Measurements from ENCODE around the gene BTBD9.
"Not testable (repeated sequence)": the region's sequence is repeated elsewhere in the genome, so short reads cannot be mapped to it uniquely, and the experiment has no call there.

Gene BTBD9

DNA sequence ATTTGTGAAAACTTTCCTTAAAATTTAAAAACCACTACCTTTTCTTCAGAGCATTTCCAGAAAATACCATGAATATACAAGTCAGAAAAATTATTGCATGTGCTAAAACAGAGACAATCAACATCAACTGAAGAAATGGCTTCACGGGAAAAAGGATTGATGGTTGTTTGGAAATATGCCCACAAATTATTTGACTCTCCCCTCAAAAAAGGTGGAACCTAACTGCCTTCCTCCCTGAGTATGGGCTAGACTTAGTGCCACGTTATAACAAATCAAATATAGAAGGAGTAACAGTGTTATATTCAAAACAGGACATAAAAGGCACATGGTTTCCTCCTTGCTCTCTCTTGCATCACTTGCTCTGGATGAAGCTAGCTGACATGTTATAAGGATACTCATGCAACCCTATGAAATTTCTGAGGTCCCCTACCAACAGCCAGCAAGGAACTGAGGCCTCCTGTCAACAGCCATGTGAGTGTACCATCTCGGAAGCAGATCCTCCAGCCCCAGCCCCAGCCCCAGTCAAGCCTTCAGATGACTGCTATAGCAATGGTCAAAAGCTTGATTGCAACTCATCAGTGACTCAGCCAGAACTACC, 8.4 kb downstream of the BTBD9 start:
- Histone ChIP-seq H3K9me3 (ENCODE audit: control insufficient read depth, low read length) (no peaks in the 10 kb centered on the region), H3K36me3 (ENCODE audit: control insufficient read depth, insufficient read depth, low read length) (no peaks in the 10 kb centered on the region), H3K4me1 (ENCODE audit: control insufficient read depth, insufficient read depth, low read length, poor library complexity, severe bottlenecking) (no peaks in the 10 kb centered on the region), H3K4me3 (ENCODE audit: extremely low read depth, insufficient read depth, low read length, poor library complexity, severe bottlenecking) (no peak overlapping the region), H3K27ac (ENCODE audit: low read depth, low read length, severe bottlenecking) (no peak overlapping the region)
- 80 to 100% methylated on average over 1 of the region's 3 CpGs for WGBS, 2 experiments (ENCODE audit: insufficient coverage in 2 of 2)

DNA sequence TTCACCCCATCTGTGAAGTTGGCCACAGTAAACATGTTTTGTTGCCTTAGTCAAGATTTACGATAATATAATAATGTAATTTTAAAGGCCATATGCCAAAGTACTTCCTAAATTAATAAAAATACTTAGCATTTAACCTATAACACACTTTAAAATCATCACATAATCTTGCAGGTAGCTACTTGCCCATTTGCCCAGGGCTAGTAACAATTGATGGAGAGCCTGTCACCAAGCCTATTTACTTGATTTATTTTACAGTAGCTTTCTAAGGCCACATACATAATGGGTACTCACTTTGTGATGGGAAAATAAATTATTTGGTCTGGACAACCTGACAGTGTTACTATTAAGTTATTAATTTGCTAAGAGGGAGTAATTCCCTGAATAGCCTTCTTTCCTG, 14.5 kb downstream of the BTBD9 start:
- Histone ChIP-seq H3K4me3 (ENCODE audit: extremely low read depth, insufficient read depth, low read length, poor library complexity, severe bottlenecking) (no peak overlapping the region), H3K36me3 (ENCODE audit: control insufficient read depth, insufficient read depth, low read length) (no peaks in the 10 kb centered on the region)
- WGBS, 2 experiments (ENCODE audit: insufficient coverage in 2 of 2), result no CpG with 5 or more reads among the region's 1 CpG

DNA sequence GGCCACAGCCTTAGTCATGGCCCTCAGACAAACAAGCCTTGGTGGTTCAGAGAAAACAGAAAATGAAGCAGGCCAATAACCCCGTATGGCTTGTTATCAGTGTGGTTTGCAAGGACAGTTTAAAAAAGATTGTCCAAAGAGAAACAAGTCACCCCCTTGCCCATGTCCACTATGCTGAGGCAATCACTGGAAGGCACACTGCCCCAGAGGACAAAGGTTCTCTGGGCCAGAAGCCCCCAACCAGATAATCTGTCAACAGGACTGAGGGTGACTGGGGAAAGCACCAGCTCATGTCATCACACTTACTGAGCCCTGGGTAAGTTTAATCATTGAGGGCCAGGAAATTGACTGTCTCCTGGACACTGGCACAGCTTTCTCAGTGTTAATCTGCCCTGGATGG, 20.4 kb downstream of the BTBD9 start:
- not testable (repeated sequence) for H3K36me3 ChIP-seq (ENCODE audit: control insufficient read depth, insufficient read depth, low read length); H3K4me3 ChIP-seq (ENCODE audit: extremely low read depth, insufficient read depth, low read length, poor library complexity, severe bottlenecking); H3K9me3 ChIP-seq (ENCODE audit: control insufficient read depth, low read length); H3K27ac ChIP-seq (ENCODE audit: low read depth, low read length, severe bottlenecking); H3K4me1 ChIP-seq (ENCODE audit: control insufficient read depth, insufficient read depth, low read length, poor library complexity, severe bottlenecking)
- WGBS, 2 experiments (ENCODE audit: insufficient coverage in 2 of 2), result 75 to 100% methylated on average over 1 of the region's 1 CpG

More for the DNA sequence above, 14.5 kb downstream of the BTBD9 start:
- Histone ChIP-seq H3K27ac (ENCODE audit: low read depth, low read length, severe bottlenecking) (no peak overlapping the region), H3K4me1 (ENCODE audit: control insufficient read depth, insufficient read depth, low read length, poor library complexity, severe bottlenecking) (no peaks in the 10 kb centered on the region), H3K9me3 (ENCODE audit: control insufficient read depth, low read length) (no peaks in the 10 kb centered on the region)

DNA sequence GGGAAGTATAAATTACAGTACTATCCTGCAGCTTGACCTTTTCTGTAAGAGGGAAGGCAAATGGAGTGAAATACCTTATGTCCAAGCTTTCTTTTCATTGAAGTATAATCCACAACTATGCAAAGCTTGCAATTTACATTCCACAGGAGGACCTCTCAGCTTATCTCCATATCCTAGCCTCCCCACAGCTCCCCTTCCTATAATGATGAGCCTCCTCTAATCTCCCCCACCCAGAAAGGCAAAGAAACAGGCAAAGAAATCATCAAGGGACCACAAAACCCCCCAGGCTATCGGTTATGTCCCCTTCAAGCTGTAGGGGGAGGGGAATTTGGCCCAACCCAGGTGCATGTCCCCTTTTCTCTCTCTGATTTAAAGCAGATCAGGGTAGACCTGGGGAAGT, 21.4 kb downstream of the BTBD9 start:
- H3K4me1 ChIP-seq (ENCODE audit: control insufficient read depth, insufficient read depth, low read length, poor library complexity, severe bottlenecking); H3K36me3 ChIP-seq (ENCODE audit: control insufficient read depth, insufficient read depth, low read length); H3K4me3 ChIP-seq (ENCODE audit: extremely low read depth, insufficient read depth, low read length, poor library complexity, severe bottlenecking); H3K27ac ChIP-seq (ENCODE audit: low read depth, low read length, severe bottlenecking); H3K9me3 ChIP-seq (ENCODE audit: control insufficient read depth, low read length): not testable (repeated sequence)
- no CpG with 5 or more reads among the region's 1 CpG for WGBS, 2 experiments (ENCODE audit: insufficient coverage in 2 of 2)

DNA sequence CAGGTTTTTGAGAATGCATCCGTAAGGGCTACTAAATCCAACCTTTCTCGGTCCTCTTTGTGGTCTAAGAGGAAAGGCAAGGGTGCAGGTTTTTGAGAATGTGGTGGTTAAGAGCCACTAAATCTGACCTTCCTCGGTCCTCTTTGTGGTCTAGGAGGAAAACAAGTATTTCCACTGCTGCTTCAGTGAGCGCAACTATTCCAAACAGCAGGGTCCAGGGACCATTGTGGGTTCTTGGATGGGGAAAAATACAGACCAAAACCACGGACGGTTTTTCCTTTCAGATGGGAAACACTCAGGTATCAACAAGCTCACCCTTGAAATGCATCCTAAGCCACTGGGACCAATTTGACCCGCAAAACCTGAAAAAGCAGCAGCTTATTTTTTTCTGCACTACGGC, 21.9 kb downstream of the BTBD9 start:
- WGBS, 2 experiments (ENCODE audit: insufficient coverage in 2 of 2), result 88 to 94% methylated on average over 5 to 8 of the region's 8 CpGs
- Histone ChIP-seq H3K27ac (ENCODE audit: low read depth, low read length, severe bottlenecking) (no peak overlapping the region), H3K36me3 (ENCODE audit: control insufficient read depth, insufficient read depth, low read length) (no peaks in the 10 kb centered on the region), H3K4me1 (ENCODE audit: control insufficient read depth, insufficient read depth, low read length, poor library complexity, severe bottlenecking) (peaks cover 2% of the 10 kb centered on the region), H3K9me3 (ENCODE audit: control insufficient read depth, low read length) (no peaks in the 10 kb centered on the region), H3K4me3 (ENCODE audit: extremely low read depth, insufficient read depth, low read length, poor library complexity, severe bottlenecking) (no peak overlapping the region)

DNA sequence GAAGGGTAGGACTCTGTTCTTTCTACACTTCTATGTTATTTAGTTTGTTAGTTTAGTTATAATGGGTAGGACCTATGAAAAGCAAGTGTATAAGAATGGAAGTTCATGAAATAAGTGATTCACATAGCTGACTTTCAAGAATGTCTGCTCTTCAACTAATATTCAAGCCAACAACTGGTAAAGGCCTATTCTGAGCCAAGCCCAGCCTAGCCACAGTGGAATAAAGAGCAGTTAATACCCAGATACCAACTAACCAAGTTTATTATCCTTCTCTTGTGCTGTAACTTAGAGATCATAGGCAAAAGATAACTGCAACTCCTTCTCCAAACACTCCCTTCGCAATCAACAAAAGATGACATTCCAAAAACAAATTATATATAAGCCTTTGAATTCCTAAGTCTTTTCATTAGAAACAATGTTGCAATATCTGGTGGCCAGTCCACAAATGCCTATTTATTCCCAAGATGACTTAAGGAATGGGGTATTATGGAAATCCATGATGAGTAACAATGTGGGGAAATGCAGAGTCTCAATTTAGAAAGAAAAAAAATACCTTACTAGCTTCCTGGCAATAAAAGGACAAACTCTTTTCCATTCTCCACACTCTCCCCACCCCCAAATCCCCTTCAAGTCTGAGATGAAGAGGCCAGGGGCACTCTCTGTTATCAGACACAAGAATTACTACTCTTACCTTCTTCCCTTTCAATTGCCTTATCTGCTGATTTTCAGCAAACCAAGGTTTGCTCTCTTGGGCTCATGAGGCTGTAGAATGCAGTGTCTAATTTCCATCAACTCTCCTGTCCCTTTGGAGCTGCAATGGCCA, 27.4 kb downstream of the BTBD9 start:
- Histone ChIP-seq H3K27ac (ENCODE audit: low read depth, low read length, severe bottlenecking) (no peak overlapping the region), H3K4me1 (ENCODE audit: control insufficient read depth, insufficient read depth, low read length, poor library complexity, severe bottlenecking) (no peaks in the 10 kb centered on the region), H3K4me3 (ENCODE audit: extremely low read depth, insufficient read depth, low read length, poor library complexity, severe bottlenecking) (no peak overlapping the region), H3K9me3 (ENCODE audit: control insufficient read depth, low read length) (no peaks in the 10 kb centered on the region), H3K36me3 (ENCODE audit: control insufficient read depth, insufficient read depth, low read length) (no peaks in the 10 kb centered on the region)
- WGBS, 2 experiments (ENCODE audit: insufficient coverage in 2 of 2), result no CpG with 5 or more reads among the region's 1 CpG

DNA sequence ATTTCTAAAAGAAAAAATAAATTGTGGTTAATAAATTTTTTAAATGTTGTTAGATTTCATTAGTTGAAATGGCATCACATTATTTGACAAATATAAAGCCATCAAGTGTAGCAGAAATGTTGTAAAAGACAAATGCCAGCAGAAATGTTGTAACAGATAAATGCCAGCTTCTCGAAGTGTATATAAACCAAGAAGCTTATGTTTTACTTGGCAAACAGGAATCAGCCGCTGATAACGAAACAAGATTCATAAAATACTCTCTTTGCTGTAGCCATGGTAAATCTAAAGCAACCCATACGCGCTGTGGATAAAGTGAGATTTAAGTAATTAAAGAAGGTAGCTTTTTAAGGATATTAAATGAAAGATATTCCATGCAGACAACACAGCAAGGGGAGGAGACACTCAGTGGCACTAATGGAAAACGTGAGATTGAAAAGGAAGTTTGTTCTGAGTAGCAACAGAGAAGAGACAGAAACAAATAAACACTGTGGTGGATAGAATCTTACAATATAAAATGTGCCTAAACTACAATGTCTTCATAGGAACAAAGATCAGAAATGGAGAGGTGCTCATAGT, 29.6 kb downstream of the BTBD9 start:
- no peaks in the 10 kb centered on the region for H3K9me3 ChIP-seq (ENCODE audit: control insufficient read depth, low read length)
- no peaks in the 10 kb centered on the region for H3K36me3 ChIP-seq (ENCODE audit: control insufficient read depth, insufficient read depth, low read length)
- WGBS, 2 experiments (ENCODE audit: insufficient coverage in 2 of 2), result 93 to 100% methylated on average over 3 of the region's 6 CpGs
- no peak overlapping the region for H3K27ac ChIP-seq (ENCODE audit: low read depth, low read length, severe bottlenecking)
- H3K4me1 ChIP-seq (ENCODE audit: control insufficient read depth, insufficient read depth, low read length, poor library complexity, severe bottlenecking), result no peaks in the 10 kb centered on the region
- H3K4me3 ChIP-seq (ENCODE audit: extremely low read depth, insufficient read depth, low read length, poor library complexity, severe bottlenecking), result no peak overlapping the region

DNA sequence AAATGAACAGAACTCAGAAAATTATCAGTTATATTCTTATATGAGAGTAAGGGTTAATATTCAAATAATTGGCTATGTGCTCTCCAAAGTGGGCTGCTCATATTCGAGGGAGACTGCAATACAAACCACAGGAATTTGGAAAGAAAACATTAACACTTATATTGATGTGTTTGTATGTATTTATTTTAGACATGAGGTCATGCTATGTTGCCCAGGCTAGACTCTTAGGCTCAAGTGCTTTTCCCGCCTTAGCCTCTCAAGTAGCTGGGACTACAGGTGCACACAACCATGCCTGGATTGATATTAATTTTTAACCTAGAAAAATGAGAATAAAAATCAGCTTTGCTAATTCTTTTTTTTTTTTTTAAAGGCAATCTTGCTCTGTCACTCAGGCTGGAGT, 35.0 kb downstream of the BTBD9 start:
- Histone ChIP-seq H3K4me1 (ENCODE audit: control insufficient read depth, insufficient read depth, low read length, poor library complexity, severe bottlenecking) (no peaks in the 10 kb centered on the region), H3K4me3 (ENCODE audit: extremely low read depth, insufficient read depth, low read length, poor library complexity, severe bottlenecking) (no peak overlapping the region), H3K36me3 (ENCODE audit: control insufficient read depth, insufficient read depth, low read length) (no peaks in the 10 kb centered on the region), H3K27ac (ENCODE audit: low read depth, low read length, severe bottlenecking) (no peak overlapping the region), H3K9me3 (ENCODE audit: control insufficient read depth, low read length) (no peaks in the 10 kb centered on the region)
- WGBS, 2 experiments (ENCODE audit: insufficient coverage in 2 of 2), result no CpG with 5 or more reads among the region's 2 CpGs

DNA sequence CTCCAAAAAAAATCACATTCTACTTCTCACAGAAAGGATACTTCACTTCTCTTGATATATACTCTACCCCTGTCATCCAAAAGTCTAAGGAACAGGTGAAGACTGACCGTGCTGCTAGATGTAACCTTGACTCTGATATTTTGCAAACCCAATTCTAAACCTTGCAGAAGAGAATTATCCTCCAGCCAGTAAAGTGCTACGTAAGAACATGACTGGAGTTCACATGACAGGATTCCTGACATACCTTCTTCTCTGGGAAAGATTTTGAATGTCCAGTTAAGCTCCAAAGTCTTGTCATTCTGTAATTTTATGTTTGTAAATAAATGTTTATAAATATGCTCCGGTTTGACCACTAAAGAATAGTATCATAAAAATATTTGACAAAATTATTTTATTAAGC, 35.8 kb downstream of the BTBD9 start:
- H3K4me1 ChIP-seq (ENCODE audit: control insufficient read depth, insufficient read depth, low read length, poor library complexity, severe bottlenecking), result no peaks in the 10 kb centered on the region
- 83 to 94% methylated on average over 1 to 2 of the region's 3 CpGs for WGBS, 2 experiments (ENCODE audit: insufficient coverage in 2 of 2)
- H3K9me3 ChIP-seq (ENCODE audit: control insufficient read depth, low read length), result no peaks in the 10 kb centered on the region
- H3K27ac ChIP-seq (ENCODE audit: low read depth, low read length, severe bottlenecking), result no peak overlapping the region
- H3K36me3 ChIP-seq (ENCODE audit: control insufficient read depth, insufficient read depth, low read length), result no peaks in the 10 kb centered on the region
- H3K4me3 ChIP-seq (ENCODE audit: extremely low read depth, insufficient read depth, low read length, poor library complexity, severe bottlenecking), result no peak overlapping the region

DNA sequence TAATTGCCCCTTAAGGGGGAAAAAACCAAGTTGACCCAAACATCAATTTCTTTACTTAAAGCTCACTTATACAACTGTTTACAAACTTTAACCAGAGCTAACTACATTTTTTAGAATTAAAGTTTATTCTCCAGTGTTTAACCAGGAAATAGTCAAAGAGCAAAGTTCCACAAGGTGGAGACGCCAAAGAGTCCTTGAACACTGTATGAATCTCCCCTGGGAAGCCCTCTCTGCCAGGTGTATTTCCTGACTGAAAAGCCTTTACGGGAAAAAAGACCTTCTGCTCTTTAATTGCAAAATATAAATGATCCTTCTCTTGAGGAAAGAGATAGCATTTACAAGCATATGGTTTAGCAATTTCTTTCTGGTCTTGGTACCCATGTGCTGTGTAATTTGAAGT, 36.2 kb downstream of the BTBD9 start:
- H3K36me3 ChIP-seq (ENCODE audit: control insufficient read depth, insufficient read depth, low read length), result no peaks in the 10 kb centered on the region
- H3K4me3 ChIP-seq (ENCODE audit: extremely low read depth, insufficient read depth, low read length, poor library complexity, severe bottlenecking), result no peak overlapping the region
- H3K9me3 ChIP-seq (ENCODE audit: control insufficient read depth, low read length), result no peaks in the 10 kb centered on the region
- H3K4me1 ChIP-seq (ENCODE audit: control insufficient read depth, insufficient read depth, low read length, poor library complexity, severe bottlenecking), result no peaks in the 10 kb centered on the region
- H3K27ac ChIP-seq (ENCODE audit: low read depth, low read length, severe bottlenecking), result no peak overlapping the region
- 67 to 83% methylated on average over 1 to 2 of the region's 2 CpGs for WGBS, 2 experiments (ENCODE audit: insufficient coverage in 2 of 2)

DNA sequence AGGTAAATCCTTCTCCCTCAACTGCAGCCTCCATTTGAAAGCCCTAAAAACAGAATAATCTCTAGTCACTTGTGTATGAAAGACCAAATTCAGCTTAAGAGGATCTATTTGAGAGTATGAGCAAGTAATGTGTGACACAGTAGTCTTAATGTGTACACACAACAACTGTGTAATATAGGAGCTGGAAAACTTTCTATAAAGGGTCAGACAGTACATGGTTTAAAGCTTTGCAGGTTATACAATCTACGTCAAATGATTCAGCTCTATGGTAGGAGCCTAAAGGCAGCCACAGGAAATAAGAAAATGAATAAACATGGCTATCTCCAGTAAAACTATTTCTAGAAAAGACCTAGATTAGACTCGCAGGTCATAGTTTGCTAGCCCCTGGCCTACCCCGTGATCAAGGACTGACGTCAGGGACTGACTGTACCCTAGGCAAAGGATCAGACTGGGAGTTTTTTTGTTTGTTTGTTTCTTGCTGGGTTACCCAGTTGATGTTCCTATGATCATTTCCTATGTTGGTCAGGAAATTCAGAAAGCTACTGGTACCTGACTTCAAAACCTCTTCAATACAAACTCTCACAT, 39.7 kb downstream of the BTBD9 start:
- WGBS, 2 experiments (ENCODE audit: insufficient coverage in 2 of 2), result 92 to 96% methylated on average over 3 to 4 of the region's 4 CpGs
- no peaks in the 10 kb centered on the region for H3K9me3 ChIP-seq (ENCODE audit: control insufficient read depth, low read length)
- no peaks in the 10 kb centered on the region for H3K36me3 ChIP-seq (ENCODE audit: control insufficient read depth, insufficient read depth, low read length)
- H3K4me3 ChIP-seq (ENCODE audit: extremely low read depth, insufficient read depth, low read length, poor library complexity, severe bottlenecking), result no peak overlapping the region
- no peaks in the 10 kb centered on the region for H3K4me1 ChIP-seq (ENCODE audit: control insufficient read depth, insufficient read depth, low read length, poor library complexity, severe bottlenecking)
- no peak overlapping the region for H3K27ac ChIP-seq (ENCODE audit: low read depth, low read length, severe bottlenecking)

All from mesodermal cell (in vitro differentiated cells).